KMS-11 (cell line): Measurements from ENCODE around the gene SHMT2.
"Not testable (repeated sequence)": the region's sequence is repeated elsewhere in the genome, so short reads cannot be mapped to it uniquely, and the experiment has no call there.

Source experiments
- H2AFZ ChIP-seq: fragments of 200-600 bp; sonication (generic); 2 replicates; pipeline ENCODE4 v1.6.1; 2016; ENCODE audit warnings: antibody characterized with exemption, mixed run types, low read depth
- H3K27ac ChIP-seq: fragments of 200-600 bp; sonication (generic); 2 replicates; pipeline ENCODE4 v1.6.1; 2016; ENCODE audit warnings: mild to moderate bottlenecking, mixed run types
- H3K27me3 ChIP-seq: fragments of 200-600 bp; sonication (generic); 2 replicates; pipeline ENCODE4 v1.6.1; 2017; ENCODE audit warnings: mild to moderate bottlenecking, low read depth, mixed run types, moderate library complexity; ENCODE audit not compliant: insufficient read depth
- H3K36me3 ChIP-seq: fragments of 200-600 bp; sonication (generic); 2 replicates; pipeline ENCODE4 v1.6.1; 2017; ENCODE audit warnings: mild to moderate bottlenecking, mixed run types; ENCODE audit not compliant: insufficient read depth
- H3K4me1 ChIP-seq: fragments of 200-600 bp; sonication (generic); 2 replicates; pipeline ENCODE4 v1.6.1; 2016; ENCODE audit warnings: mild to moderate bottlenecking, low read depth, mixed run types; ENCODE audit not compliant: poor library complexity, severe bottlenecking
- H3K4me2 ChIP-seq: fragments of 200-600 bp; sonication (generic); 2 replicates; pipeline ENCODE4 v1.7.0; 2016; ENCODE audit warnings: mild to moderate bottlenecking, mixed run types
- H3K4me3 ChIP-seq: fragments of 200-600 bp; sonication (generic); IDR thresholded peaks from 2 replicates; pipeline ENCODE4 v1.6.1; 2017; ENCODE audit warnings: low read depth, low read length, mixed read lengths; ENCODE audit not compliant: insufficient read depth
- H3K79me2 ChIP-seq: fragments of 200-600 bp; sonication (generic); 2 replicates; pipeline ENCODE4 v1.6.1; 2016; ENCODE audit warnings: low read depth, mixed run types; ENCODE audit not compliant: insufficient read depth
- H3K9ac ChIP-seq: fragments of 200-600 bp; sonication (generic); 2 replicates; pipeline ENCODE4 v1.6.1; 2016; ENCODE audit warnings: mild to moderate bottlenecking, mixed run types
- H4K20me1 ChIP-seq: fragments of 200-600 bp; sonication (generic); 2 replicates; pipeline ENCODE4 v1.6.1; 2016; ENCODE audit warnings: mild to moderate bottlenecking, mixed run types; ENCODE audit not compliant: insufficient read depth
- TF ChIP-seq, protein P1 (sequence below): fragments of 200-600 bp; sonication (generic); conservative IDR thresholded peaks from 2 replicates; pipeline ENCODE4 v1.6.1; 2017; ENCODE audit warnings: low read depth, mild to moderate bottlenecking, antibody characterized with exemption, low read length, moderate library complexity, mixed read lengths

The SHMT2 gene

DNA sequence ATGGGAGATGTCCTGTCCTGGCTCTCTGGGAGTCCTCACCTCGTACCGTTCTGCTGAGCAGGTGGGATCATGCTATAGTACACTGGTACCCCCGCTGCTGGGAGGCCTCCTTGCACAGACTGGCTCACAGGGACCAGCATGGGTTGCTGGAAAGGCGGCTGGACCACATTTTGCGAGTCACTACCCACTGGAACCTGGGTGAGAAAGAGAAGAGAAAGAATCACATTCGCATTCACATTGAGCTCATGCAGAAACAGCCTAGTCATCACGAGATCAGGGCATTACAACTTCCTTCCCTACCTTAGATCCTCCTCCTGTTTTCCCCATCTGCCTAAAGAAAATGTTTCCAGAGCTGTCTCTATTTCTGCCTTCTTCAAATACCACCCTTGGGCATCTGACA lies 38.8 kb downstream of the SHMT2 start:
- Histone ChIP-seq H4K20me1 (no peaks in the 10 kb centered on the region), H3K4me3 (no peak overlapping the region), H3K36me3 (no peaks in the 10 kb centered on the region), H3K27me3 (no peaks in the 10 kb centered on the region), H3K27ac (no peak overlapping the region), H3K9ac (no peak overlapping the region), H2AFZ (no peak overlapping the region), H3K4me2 (no peak overlapping the region), H3K79me2 (no peaks in the 10 kb centered on the region), H3K4me1 (peaks cover 6% of the 10 kb centered on the region)
- TF ChIP-seq, protein P1, sequence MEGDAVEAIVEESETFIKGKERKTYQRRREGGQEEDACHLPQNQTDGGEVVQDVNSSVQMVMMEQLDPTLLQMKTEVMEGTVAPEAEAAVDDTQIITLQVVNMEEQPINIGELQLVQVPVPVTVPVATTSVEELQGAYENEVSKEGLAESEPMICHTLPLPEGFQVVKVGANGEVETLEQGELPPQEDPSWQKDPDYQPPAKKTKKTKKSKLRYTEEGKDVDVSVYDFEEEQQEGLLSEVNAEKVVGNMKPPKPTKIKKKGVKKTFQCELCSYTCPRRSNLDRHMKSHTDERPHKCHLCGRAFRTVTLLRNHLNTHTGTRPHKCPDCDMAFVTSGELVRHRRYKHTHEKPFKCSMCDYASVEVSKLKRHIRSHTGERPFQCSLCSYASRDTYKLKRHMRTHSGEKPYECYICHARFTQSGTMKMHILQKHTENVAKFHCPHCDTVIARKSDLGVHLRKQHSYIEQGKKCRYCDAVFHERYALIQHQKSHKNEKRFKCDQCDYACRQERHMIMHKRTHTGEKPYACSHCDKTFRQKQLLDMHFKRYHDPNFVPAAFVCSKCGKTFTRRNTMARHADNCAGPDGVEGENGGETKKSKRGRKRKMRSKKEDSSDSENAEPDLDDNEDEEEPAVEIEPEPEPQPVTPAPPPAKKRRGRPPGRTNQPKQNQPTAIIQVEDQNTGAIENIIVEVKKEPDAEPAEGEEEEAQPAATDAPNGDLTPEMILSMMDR = no peak

DNA sequence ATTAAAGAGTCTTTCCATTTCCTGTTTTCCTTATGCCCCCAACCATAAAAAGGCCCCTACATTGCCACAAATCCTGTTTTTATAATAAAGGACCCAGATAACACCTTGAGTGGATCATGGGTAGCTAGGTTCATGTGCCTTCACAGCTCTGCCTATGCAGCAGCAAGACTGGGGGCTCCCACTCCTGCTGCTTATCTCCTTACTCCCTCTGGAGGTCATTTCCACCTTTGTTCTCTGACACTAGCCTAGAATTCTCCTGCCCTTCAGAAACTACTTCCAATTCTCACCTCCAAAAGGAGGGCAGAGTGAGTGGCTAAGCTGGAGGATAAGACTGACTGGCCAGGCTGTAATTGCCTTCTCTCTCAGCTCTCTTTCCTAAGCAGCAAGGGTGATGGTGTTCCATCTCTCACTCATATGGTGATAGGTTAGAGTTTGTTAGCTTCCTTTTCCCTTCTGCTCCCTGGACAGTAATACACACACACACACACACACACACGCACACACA lies 41.5 kb downstream of the SHMT2 start:
- Histone ChIP-seq H3K4me3 (no peak overlapping the region), H3K79me2 (no peaks in the 10 kb centered on the region), H3K36me3 (no peaks in the 10 kb centered on the region), H2AFZ (no peak overlapping the region), H3K9ac (no peak overlapping the region), H3K4me2 (no peak overlapping the region), H3K27me3 (no peaks in the 10 kb centered on the region), H4K20me1 (no peaks in the 10 kb centered on the region), H3K4me1 (no peaks in the 10 kb centered on the region), H3K27ac (no peak overlapping the region)
- TF ChIP-seq, protein P1 = 0 out of 2 replicates have a peak, but pooled peaks have one; percentile 20

DNA sequence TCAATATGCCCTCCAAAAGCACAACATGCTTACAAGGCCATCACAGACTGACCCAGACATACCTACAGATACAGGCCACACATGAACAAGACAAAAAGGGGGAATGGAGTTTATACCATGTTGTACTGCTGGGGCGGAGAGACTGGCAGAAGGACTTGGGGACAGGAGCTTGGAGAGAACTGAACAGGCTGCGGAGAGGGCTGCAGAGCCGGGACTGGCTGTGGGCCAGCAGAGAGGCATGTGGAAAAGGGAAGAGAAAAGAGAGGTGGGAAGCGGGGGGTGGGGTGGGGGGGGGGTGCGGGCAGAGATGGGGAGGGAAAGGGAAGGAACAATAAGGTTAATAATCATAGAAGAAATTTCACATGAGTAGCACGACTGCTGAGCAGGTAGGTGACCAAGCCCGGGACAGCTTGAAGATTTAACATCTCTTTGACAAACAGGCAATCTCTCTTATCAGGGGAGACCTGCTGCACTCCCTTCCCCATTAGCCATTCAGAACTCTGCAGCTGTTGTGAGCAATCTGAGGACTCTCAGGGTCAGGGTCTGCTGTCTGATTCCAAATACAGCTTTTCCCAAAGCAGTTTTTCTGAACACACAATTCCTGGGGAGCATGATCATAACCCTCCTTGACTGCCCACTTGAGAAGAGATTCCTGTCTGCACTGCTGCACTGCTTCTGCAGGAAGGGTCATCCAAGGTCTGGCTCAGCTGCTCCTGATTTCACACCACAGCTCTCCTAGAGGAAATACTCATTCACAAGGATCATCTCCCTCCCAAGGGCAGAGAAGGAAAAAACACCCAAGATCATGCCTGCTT lies 43.0 kb downstream of the SHMT2 start:
- no peak overlapping the region for H3K4me2 ChIP-seq
- H3K36me3 ChIP-seq = no peaks in the 10 kb centered on the region
- H2AFZ ChIP-seq = no peak overlapping the region
- no peaks in the 10 kb centered on the region for H3K79me2 ChIP-seq
- H3K27me3 ChIP-seq = no peaks in the 10 kb centered on the region
- TF ChIP-seq, protein P1 = no peak
- H3K9ac ChIP-seq = no peak overlapping the region
- no peak overlapping the region for H3K27ac ChIP-seq
- H4K20me1 ChIP-seq = no peaks in the 10 kb centered on the region
- no peaks in the 10 kb centered on the region for H3K4me1 ChIP-seq
- no peak overlapping the region for H3K4me3 ChIP-seq

DNA sequence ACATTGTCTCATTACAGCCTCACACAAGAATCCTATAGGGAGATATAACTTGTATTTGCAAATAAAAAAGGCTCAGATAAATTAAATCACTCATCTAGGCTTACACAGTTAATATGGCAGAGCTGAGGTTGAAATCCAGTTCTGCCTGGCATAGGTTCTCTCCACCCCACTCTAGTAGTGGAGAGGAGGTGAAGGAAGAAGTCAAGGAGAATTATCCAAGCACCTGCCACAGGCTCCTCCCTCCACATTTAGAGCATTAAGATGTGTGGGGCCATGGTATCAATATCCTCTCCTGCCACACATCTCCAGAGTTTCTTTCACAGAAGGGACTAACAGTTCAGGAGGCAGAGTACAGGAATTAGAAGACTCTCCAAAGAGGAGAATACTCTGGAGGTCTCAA lies 44.0 kb downstream of the SHMT2 start:
- no peaks in the 10 kb centered on the region for H3K4me1 ChIP-seq
- TF ChIP-seq, protein P1 = no peak
- no peaks in the 10 kb centered on the region for H4K20me1 ChIP-seq
- H3K27me3 ChIP-seq = no peaks in the 10 kb centered on the region
- no peak overlapping the region for H2AFZ ChIP-seq
- no peaks in the 10 kb centered on the region for H3K36me3 ChIP-seq
- H3K4me3 ChIP-seq = no peak overlapping the region
- no peak overlapping the region for H3K9ac ChIP-seq
- H3K27ac ChIP-seq = no peak overlapping the region
- no peaks in the 10 kb centered on the region for H3K79me2 ChIP-seq
- H3K4me2 ChIP-seq = no peak overlapping the region

DNA sequence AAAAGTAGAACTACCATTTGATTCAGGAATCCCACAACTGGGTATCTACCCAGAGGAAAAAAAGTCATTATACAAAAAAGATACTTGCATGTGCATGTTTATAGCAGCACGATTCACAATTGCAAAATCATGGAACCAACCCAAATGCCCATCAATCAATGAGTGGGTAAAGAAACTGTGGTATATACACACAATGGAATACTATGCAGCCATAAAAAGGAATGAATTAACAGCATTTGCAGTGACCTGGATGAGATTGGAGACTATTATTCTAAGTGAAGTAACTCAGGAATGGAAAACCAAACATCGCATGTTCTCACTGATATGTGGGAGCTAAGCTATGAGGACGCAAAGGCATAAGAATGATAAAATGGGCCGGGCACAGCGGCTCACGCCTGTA lies 46.7 kb downstream of the SHMT2 start:
- H3K4me2 ChIP-seq = not testable (repeated sequence)

More for the DNA sequence above, 46.7 kb downstream of the SHMT2 start:
- H3K79me2 ChIP-seq, H3K36me3 ChIP-seq, H4K20me1 ChIP-seq, H3K4me1 ChIP-seq, H3K27ac ChIP-seq, H3K9ac ChIP-seq, H3K4me3 ChIP-seq, H2AFZ ChIP-seq, H3K27me3 ChIP-seq: not testable (repeated sequence)
